ENCODE results near the gene CHCHD2.
"Not testable (repeated sequence)": the region's sequence is repeated elsewhere in the genome, so short reads cannot be mapped to it uniquely, and the experiment has no call there.

CHCHD2 gene, protein sequence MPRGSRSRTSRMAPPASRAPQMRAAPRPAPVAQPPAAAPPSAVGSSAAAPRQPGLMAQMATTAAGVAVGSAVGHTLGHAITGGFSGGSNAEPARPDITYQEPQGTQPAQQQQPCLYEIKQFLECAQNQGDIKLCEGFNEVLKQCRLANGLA

DNA sequence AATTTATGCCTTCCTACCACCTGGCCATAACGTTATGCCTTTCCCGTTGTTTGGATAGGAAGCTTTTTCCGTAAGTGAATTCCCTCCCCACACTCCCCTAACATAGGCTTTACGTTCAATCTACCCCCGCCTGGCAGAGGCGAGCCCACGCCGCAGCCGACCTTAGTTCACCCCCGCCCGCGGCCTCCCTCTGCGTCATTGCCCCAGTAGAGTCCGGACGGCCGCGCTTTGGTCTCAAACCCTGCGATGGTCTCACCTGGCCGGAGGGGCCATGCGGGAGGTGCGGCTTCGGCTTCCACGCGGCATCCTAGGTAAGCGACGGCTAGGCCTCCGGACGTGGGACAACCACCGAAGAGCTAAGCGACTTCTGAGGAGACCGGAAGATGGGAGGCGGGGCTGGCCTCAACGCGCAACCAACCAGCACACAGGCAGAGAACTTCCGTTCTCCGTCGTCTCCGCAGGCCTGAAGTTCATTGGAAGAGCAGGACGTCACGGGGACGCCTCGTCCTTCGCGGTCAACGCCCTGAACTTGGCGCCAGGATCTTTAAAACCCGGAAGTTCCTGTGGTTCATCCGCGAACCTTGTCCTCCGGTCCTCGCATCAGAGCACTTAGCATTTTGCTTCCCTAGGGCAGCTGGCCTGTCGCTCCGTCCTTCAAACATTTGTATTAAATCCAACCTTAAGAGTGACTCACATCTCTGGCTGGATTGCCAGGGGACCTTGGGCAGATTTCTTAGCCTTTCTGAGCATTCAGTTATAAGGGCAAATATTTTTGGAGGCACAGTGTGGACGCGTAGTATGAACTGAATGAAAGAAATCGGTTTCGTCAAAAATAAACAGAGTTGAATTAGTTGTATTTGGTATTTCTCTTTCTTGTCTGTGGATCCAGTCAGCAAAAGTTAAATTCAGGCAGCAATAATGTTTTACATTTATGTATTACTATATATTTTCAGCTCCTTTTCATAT, at the start of gene CHCHD2:
CHCHD2 (minus strand) TSS at position 369 of the 966 bp plus-strand sequence; CDS start at position 306, 63 bp downstream.
- DNase-seq: peak; percentile 97

DNA sequence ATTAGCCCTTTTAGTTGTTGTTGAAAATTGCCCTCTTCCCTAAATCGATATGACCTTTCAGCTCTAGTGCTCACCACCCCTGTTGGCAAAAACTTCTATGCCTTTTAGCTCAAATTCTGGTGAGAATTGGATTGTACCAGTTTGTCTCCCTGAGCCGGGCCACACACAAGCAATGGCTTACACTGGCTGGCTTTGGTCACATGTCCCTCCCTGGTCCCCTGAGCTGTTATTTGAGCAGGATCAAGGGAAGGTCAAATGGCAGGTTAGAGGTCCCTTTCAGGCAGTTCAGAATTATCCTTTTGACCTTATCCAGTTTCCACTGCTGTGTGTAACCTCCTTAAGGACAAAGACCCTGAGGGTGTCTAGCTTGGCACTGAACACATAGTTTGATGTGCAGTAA, 24.8 kb upstream of the CHCHD2 start:
- not testable (repeated sequence) for DNase-seq

DNA sequence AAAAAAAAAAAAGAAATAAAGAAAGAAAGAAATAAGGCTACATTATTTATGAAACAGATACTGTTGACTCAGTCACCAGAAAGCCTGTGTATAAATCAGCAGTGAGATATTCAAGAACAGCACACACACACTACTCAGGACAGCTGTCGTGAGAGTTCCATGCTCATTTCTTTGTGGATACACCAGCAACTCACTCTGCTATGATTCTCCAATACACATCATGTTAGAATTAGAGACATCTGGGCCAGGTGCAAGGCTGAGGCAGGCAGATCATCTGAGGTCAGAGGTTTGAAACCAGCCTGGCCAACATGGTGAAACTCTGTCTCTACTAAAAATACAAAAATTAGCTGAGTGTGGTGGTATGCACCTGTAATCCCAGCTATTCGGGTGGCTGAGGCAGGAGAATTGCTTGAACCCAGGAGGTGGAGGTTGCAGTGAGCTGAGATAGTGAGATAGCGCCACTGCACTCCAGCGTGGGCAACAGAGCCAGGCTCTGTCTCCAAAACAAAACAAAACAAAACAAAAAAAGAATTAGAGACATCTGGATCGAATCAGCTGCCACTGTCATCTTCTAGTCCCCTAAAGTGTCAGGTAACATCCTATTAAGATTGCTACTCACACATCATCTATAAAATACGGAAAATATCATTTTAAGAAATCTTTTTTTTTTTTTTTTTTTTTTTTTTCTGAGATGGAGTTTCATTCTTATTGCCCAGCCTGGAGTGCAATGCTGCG, 21.1 kb upstream of the CHCHD2 start:
- no peak for DNase-seq

DNA sequence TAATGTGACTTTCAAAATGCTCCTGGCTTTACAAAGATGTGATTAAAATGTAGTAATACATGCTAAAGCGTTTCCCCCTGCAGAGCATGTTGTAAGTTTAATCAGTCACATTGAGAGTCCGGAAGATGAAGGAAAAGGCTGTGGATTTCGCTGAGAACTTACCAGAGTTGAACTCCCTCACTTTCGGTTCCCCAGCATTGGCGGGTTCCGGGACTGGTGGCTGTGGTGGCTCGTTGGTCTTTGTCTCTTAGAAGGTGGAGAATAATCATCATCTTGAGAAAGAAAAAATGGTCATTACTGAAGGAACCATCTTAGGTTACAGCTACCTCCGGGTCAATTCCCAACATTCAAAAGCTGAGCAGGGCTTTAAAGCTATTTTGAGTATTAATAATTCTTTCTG, 19.6 kb upstream of the CHCHD2 start:
- no peak for DNase-seq

DNA sequence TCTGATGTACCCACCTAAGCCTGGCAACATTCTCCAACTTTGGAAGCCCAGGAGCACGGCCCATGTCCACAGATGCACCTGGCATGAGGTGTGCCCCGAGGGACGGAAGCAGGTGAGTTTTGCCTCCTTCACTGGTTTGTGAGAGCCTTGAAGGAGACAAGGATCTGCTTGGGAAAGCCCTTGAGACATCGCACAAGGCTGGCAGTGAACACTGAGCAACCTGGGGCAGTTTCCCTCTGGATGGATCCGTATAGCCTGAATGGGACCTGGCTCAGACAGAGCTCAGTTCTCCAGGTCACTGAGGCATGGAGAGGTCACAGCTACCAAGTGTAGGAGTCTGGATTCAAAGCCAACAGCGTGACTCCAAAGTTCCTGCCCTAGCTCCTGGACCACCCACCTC, 18.7 kb upstream of the CHCHD2 start:
- DNase-seq: no peak

DNA sequence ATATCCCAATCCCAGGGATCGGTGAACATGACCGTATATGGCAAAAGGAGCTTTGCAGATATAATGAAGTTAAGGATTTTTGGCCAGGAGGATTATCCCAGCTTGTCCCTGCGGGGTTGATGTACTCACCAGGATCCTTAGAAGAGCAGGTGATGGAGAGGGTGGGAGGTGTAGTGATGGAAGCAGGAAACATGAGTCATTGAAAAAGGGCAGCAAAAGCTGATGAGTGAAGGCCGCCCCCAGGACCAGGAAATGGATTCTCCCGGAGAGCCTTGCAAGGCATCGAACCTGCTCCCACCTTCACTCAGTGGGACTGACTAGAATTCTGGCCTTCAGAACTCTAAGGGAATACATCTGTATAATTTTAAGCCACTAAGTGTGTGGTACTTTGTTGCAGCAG, 15.2 kb upstream of the CHCHD2 start:
- no peak for DNase-seq

DNA sequence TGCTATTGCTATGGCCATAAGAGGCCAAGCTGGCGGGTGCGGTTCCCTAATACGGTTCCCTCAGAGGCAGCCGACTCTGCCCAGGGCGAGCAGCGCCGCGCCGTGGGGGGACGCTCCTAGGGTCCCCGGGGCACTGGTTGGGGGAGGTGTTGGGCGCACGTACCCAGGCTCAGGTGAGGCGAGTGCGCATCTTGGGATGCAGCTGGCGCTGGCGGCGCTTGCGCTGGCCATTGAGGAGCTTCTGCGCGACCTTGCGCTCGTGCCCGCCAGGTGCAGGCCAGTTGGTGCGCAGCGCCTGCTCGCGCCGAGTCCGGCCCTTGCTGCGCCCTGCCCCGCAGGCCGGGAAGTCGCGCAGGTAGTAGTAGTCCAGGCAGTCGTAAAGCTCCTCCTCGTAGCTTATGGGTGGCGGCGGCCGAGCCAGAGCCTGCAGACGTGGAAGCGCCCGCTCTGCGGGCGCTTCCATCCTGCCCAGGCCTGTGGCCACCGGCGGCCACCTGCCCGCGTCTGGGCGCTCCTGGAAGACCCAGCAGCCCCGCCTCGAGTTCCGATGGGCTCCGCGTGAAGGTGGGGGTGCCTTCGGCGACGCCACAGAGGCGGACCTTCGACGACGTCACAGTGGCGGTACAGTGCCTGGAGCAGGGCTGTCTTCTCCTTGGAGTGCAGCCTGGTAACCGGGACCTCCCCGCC, 9.7 kb upstream of the CHCHD2 start, which contains the start of gene NUPR2:
NUPR2 (minus strand) TSS at position 566 of the 687 bp plus-strand sequence; CDS start at position 463, 103 bp downstream.
- no peak for DNase-seq

DNA sequence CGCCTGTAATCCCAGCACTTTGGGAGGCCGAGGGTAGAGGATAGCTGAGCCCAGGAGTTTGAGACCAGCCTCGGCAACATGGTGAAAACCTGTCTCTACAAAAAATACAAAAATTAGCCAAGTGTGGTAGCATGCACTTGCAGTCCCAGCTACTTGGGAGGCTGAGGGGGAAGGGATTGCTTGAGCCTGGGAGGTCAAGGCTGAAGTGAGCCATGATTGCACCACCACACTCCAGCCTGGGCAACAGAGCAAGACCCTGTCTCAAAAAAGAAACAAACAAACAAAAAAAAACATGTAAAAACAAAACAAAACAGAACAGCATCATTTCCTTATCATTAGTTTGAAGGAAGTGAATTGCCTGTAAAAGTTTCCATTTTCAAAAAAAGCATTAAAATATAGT, 6.0 kb upstream of the CHCHD2 start:
- not testable (repeated sequence) for DNase-seq

DNA sequence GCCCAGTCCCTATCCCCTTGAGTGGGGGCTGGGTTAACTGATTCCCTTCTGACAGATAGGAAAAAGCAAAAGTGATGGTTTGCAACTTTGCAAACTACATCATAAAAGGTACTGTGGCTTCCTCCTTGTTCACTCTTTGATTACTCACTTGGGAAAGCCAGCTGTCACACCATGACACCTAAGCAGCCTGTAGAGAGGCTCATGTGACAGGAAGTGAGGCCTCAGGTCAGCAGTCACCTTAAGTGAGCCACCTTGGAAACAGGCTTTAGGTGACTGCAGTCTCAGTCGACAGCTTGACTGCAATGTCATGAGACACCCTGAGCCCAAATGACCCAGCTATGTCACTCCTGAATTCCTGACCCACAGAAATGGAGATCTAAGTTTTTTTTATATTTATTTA, 4.3 kb upstream of the CHCHD2 start:
- no peak for DNase-seq

DNA sequence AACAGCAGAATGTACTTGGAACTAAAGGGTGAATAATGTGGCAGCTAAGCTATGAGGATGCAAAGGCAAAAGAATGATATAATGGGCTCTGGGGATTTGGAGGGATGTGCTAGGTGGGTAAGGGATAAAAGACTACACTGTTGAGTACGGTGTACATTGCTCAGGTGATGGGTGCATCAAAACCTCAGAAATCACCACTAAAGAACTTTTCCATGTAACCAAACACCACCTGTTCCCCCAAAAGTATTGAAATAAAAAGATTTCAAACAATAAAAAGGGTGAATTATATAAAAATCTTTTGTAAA, 1.6 kb upstream of the CHCHD2 start:
- DNase-seq: no peak

DNA sequence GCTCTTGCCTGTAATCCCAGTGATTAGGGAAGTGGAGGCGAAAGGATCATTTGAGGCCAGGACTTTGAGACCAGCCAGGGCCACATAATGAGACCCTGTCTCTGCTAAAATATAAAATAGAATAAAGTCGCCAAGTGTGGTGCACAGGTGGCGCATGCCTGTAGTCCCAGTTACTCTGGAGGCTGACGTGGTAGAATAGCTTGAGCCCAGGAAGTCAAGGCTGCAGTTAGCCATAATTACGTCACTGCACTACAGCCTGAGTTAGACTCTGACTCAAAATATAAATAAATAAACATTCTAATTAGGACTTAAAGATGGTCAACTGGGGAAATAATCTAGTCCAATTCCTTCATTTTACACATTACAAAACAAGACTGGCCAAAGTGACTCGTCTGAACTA, 768 bp downstream of the CHCHD2 start:
- DNase-seq: peak in 1 of 2 experiments; percentile 26

DNA sequence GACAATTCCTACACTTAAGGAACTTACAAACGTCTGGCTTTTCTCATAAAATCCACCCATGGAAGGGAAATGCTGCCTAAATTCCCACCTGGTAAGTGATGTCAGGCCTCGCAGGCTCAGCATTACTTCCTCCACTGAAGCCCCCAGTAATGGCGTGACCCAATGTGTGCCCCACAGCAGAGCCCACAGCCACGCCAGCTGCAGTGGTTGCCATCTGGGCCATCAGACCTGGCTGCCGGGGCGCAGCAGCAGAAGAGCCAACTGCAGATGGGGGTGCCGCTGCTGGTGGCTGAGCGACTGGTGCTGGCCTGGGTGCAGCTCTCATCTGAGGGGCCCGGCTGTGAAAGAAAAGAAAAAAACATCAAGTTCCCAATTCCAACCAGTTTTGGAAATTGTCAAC, 2.1 kb downstream of the CHCHD2 start:
- not testable (repeated sequence) for DNase-seq

DNA sequence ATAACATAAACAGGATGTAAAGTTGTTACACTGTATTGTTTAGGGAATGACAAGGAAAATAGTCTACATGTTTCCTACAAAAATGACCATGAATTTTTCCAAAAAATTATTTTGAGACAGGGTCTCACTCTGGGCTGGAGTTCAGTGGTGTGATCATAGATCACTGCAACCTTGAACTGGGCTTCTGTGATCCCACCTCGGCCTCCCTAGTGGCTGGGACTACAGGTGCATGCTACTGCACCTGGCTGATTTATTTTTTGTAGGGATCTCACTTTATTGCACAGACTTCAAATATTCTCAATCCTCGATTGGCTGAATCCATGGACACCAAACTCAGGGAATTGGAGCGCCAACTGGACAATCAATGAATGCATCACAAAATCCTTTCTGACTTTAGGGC, 6.6 kb downstream of the CHCHD2 start:
- no peak for DNase-seq

DNA sequence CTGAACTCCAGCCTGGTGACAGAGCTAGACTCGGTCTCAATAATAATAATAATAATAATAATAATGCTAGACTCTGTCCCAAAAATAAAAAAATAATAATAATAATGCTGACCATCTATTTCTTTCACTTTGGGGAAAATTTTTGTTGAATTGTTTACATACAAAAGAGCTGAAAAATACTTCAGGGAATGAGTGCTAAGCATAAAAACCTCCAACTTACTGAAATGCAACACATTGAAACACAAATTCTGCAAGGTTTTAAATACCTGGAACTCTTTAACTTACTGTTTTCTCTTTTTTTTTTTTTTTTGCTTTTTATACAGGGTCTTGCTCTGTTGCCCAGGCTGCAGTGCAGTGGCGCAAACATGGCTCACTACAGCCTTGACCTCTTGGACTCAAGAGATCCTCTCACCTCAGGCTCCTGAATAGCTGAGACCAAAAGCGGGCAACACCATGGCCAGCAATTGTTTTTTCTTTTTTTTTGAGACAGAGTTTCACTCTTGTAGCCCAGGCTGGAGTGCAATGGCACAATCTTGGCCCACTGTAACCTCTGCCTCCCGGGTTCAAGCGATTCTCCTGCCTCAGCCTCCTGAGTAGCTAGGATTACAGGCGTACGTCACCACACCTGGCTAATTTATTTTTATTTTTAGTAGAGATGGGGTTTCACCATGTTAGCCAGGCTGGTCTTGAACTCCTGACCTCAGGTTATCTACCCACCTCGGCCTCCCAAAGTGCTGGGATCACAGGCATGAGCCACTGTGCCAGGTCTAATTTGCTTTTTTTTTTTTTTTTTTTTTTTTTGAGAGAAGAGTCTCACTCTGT, 7.9 kb downstream of the CHCHD2 start:
- not testable (repeated sequence) for DNase-seq

DNA sequence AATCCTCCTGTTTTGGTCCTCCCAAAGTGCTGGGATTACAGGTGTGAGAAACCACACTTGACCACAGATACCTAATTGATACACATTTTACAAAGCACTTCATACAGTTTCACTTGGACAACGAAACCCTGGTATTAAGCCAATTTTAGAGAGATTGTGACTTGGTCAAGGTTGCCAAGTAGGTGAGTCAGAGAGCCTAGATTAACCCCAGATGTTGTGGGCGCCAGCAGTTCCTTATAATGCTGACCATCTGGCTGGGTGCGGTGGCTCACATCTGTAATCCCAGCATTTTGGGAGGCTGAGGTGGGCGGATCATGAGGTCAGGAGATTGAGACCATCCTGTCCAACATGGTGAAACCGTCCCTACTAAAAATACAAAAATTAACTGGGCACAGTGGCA, 8.6 kb downstream of the CHCHD2 start:
- no peak for DNase-seq

DNA sequence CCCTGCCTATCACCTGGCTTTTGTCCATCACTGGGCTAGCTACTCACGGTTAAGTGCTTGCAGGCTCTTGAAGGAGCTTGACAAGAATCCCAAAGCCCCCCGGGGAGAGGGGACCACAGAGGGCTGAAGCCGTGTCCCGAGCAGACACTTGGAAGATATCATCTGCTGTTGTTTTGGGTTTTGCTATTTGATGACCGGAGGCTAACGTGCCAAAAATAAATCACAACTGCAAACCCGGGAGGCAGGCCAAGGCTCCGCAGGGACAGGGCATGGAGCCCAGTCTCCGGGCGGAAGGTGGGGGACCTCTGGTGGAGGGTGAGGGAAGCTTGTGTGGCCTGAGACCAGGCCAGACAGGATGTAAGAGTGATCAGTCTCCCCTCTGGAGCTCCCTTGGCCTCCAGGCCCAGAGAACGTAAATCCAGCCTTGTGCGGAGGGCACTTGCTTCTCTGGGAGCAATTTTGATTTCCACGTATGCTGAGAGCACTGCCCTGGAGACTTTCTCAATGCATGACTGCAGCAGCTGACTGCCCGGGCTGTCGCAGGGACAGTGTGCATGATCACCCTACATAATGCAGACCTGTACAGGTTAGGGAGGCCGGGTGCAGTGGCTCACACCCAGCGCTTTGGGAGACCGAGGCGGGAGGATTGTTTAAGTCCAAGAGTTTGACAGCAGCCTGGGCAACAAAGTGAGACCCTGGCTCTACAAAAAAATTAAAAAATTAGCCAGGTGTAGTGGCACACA, 13.3 kb downstream of the CHCHD2 start, which contains the start of gene PHKG1:
PHKG1 (minus strand) TSS at position 164 of the 743 bp plus-strand sequence. CDS start 4,011 bp downstream, outside the sequence.
- no peak for DNase-seq

DNA sequence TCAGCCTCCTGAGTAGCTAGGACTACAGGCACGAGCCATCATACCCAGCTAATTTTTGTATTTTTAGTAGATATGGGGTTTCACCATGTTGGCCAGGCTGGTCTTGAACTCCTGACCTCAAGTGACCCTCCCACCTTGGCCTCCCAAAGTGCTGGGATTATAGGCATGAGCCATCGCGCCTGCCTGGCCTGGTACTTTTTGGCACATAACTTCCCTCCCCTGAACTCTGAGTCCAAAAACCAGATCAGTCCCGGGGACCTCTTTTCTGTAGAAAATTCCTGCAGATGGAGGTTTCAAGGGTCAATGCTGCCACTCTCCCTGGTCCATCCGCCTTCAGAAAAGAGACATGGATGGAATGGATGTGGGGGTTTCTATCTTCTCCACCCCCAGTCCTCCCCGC, 13.9 kb downstream of the CHCHD2 start:
- DNase-seq: not testable (repeated sequence)

DNA sequence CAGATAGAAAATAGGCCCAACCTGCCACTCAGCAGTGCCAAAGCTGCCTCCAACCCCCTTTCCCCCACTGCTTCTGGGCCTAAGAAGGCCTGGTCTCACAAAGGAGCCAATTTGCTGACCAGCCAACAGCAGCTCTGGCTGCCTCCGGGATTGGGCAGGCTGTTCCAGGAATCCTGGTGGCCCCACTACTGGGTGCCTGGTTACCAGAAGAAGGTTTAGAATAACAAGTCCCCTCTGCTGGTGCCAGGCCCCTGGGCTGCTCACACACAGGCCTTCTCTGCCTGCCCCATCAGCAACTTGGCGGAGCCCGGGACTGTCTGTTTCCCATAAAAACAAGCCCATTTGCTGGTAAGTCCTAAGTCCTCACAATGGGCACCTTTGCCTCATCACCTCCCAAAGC, 14.7 kb downstream of the CHCHD2 start:
- no peak for DNase-seq

DNA sequence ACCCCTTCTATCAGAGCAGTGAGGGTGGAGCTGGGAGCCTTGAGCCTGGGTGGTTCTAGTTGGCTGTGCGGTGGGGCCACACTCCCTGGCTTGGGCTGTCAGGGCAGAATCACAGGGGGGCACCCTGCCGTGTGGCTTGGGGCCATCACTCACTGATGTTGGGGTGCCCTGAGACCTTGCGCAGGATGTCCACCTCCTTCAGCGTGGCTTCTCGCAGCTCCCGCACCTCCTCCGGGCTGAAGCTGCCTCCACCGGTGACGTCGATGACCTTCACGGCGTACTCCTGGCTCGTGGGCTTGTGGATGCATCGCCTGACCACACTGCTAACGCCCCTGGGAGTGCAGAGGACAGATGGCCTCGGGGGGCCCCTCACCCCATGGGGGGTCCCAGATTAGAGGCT, 18.8 kb downstream of the CHCHD2 start:
- no peak for DNase-seq

DNA sequence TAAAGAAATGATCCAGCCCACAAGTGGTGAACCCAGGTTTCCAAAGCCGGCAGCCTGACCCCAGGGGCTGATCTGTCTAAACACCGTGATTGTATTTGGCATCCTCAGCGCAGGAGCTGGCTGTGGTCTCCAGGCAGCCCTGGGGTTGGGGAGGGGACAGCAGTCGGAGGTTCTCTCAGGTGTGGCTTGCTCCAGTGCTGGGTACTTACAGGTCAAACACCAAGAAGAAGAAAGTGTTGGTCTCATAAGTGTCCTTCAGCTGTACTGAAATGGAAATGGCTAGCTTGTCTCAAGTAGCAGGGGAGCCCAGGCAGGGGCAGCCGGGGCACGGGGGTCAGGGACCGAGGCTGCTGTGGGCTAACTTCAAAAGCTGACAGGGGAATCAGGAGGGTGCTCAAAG, 19.5 kb downstream of the CHCHD2 start:
- no peak for DNase-seq

DNA sequence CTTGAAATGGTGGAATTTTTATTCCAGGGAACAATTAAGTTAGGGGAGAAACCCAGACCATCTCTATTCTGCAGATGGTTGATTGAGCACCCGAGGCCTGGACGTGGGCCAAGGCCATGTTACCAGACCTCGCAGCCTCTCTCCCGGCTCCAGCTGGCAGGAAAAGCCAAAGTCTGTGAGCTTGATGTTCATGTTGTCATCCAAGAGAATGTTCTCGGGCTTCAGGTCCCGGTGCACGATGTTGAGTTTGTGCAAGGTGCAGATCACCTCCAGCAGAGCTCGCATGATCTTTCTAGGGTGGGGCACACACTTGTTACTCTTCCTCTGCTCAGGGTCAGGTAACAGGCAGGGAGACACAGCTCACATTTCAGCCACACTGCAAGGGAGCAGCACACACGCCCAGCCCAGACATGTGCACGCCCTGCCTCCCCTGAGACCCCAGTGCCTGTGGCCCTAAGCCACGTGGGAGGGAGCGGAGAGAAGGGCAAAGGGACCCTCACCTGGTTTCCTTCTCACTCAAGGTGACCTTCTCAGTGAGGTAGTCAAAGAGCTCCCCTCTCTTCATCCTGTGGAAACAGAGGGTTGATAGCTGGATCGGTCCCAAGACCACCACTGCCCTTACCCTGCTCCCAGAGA, 23.0 kb downstream of the CHCHD2 start:
- DNase-seq: no peak
